Measurements from ENCODE around the gene GIPR.
A peak's percentile ranks its signal among the peaks of the same experiment; 100 is the strongest.
"Not testable (repeated sequence)": the region's sequence is repeated elsewhere in the genome, so short reads cannot be mapped to it uniquely, and the experiment has no call there.

The GIPR gene

GRCh38 chr19:45717131-45717982 is 49.3 kb downstream of the GIPR start (continued):
- no peak for TF ChIP-seq ZNF140 (tag by site-specific recombination; IDR thresholded peaks at IDR 0.05)
- no peak for TF ChIP-seq ZNF513 (tag by site-specific recombination; IDR thresholded peaks at IDR 0.05)

GRCh38 chr19:45717983-45718650 is 50.1 kb downstream of the GIPR start:
- peak; percentile 92 for TF ChIP-seq ZNF335 (tag by site-specific recombination; conservative IDR thresholded peaks at IDR 0.05)
- TF ChIP-seq ZBTB48 (tag by site-specific recombination; IDR thresholded peaks at IDR 0.05), result no peak
- no peak for TF ChIP-seq ZNF133 (tag by site-specific recombination; IDR thresholded peaks at IDR 0.05)
- no peak for TF ChIP-seq KLF1 (tag by site-specific recombination; IDR thresholded peaks at IDR 0.05)
- no peak for TF ChIP-seq ZNF449 (tag by site-specific recombination; IDR thresholded peaks at IDR 0.05)
- peak; percentile 79; the same call in 1 of the 2 replicates for TF ChIP-seq ZNF16 (tag by site-specific recombination; IDR thresholded peaks at IDR 0.05; ENCODE audit: low read depth)
- no peak for TF ChIP-seq ZNF211 (tag by site-specific recombination; IDR thresholded peaks at IDR 0.05; ENCODE audit: low read depth)
- TF ChIP-seq ZBTB17 (tag by site-specific recombination; IDR thresholded peaks at IDR 0.05), result no peak
- TF ChIP-seq ZBTB20 (tag by site-specific recombination; IDR thresholded peaks at IDR 0.05), result peak; percentile 91
- TF ChIP-seq BCL11A (tag by site-specific recombination; IDR thresholded peaks at IDR 0.05; ENCODE audit: low read depth), result no peak
- peak overlapping the region; percentile 92 for H3K27ac ChIP-seq (ENCODE audit: extremely low read depth, low read depth, low read length)
- H3K4me1 ChIP-seq (ENCODE audit: control insufficient read depth, insufficient read depth, low read length), result peaks cover 23% of the 10 kb centered on the region
- H3K9me3 ChIP-seq (ENCODE audit: control insufficient read depth, insufficient read depth, low read depth, low read length), result no peaks in the 10 kb centered on the region
- H3K4me3 ChIP-seq (ENCODE audit: low read depth, low read length), result peak overlapping the region; percentile 31
- H3K36me3 ChIP-seq (ENCODE audit: control insufficient read depth in 2 of 2, insufficient read depth in 1 of 2, low read length in 2 of 2), result peaks cover 23 to 25% of the 10 kb centered on the region in 2 experiments; a peak in 2 of 3 replicates
- CTCF ChIA-PET, result interaction anchor here (1.7 to 7.7 kb wide), 2 partner anchors 9 to 25 kb away, joined by 6 to 64 read pairs; partner anchors contain the start of genes QPCTL and SNRPD2
- POLR2A ChIA-PET, result interaction anchor here (1.2 to 6.5 kb wide), 13 partner anchors 9 to 145 kb away, joined by 3 to 133 read pairs (median 4); partner anchors contain the start of genes FBXO46, GIPR, QPCTL and SIX5

- H3K9me3 ChIP-seq (ENCODE audit: control insufficient read depth, insufficient read depth, low read depth, low read length); H3K4me3 ChIP-seq (ENCODE audit: low read depth, low read length); H3K27ac ChIP-seq (ENCODE audit: extremely low read depth, low read depth, low read length): not testable (repeated sequence)
- ChIA-PET POLR2A (interaction anchor here (0.7 to 6.5 kb wide), 4 partner anchors 10 to 49 kb away, joined by 4 to 133 read pairs (median 6); partner anchors contain the start of genes FBXO46 and SIX5), CTCF (interaction anchor here (1.0 to 1.4 kb wide), 2 partner anchors 26 to 27 kb away, joined by 3 to 5 read pairs; partner anchors contain the start of gene QPCTL)
- TF ChIP-seq ZNF280D (tag by site-specific recombination; IDR thresholded peaks at IDR 0.05) (peak; percentile 79; the same call in 1 of the 2 replicates), ZNF121 (tag by site-specific recombination; IDR thresholded peaks at IDR 0.05) (0 out of 2 replicates have a peak, but pooled peaks have one; percentile 40), ZNF580 (tag by site-specific recombination; IDR thresholded peaks at IDR 0.05) (0 out of 2 replicates have a peak, but pooled peaks have one; percentile 57)
- Histone ChIP-seq H3K36me3 (ENCODE audit: control insufficient read depth in 2 of 2, insufficient read depth in 1 of 2, low read length in 2 of 2) (peaks cover 21 to 23% of the 10 kb centered on the region in 2 experiments; a peak in 2 of 3 replicates), H3K4me1 (ENCODE audit: control insufficient read depth, insufficient read depth, low read length) (peaks cover 26% of the 10 kb centered on the region)
Observed at GRCh38 chr19:45720065-45720464, 52.0 kb downstream of the GIPR start.

- H3K4me3 ChIP-seq (ENCODE audit: low read depth, low read length); H3K4me1 ChIP-seq (ENCODE audit: control insufficient read depth, insufficient read depth, low read length); H3K27ac ChIP-seq (ENCODE audit: extremely low read depth, low read depth, low read length); H3K9me3 ChIP-seq (ENCODE audit: control insufficient read depth, insufficient read depth, low read depth, low read length); POLR2A ChIA-PET; CTCF ChIA-PET; H3K36me3 ChIP-seq (ENCODE audit: control insufficient read depth in 2 of 2, insufficient read depth in 1 of 2, low read length in 2 of 2): not testable (repeated sequence)
Observed at GRCh38 chr19:45728683-45729082, 60.7 kb downstream of the GIPR start.
